IPS-15b (cell line): Measurements from ENCODE around the gene SLC25A43.
"Not testable (repeated sequence)": the region's sequence is repeated elsewhere in the genome, so short reads cannot be mapped to it uniquely, and the experiment has no call there.

Experiments used
- H3K27me3 ChIP-seq: one replicate; pipeline ENCODE4 v1.6.1; 2013; ENCODE audit warnings: low read length; ENCODE audit not compliant: control insufficient read depth, insufficient read depth
- H3K36me3 ChIP-seq: one replicate; pipeline ENCODE4 v1.6.1; 2013; ENCODE audit warnings: low read length; ENCODE audit not compliant: control insufficient read depth, insufficient read depth
- H3K4me1 ChIP-seq: one replicate; pipeline ENCODE4 v1.6.1; 2013; ENCODE audit warnings: mild to moderate bottlenecking, low read length; ENCODE audit not compliant: control insufficient read depth, insufficient read depth
- H3K4me3 ChIP-seq: one replicate; pipeline ENCODE4 v1.5.1; 2013; ENCODE audit warnings: low read depth, low read length
- H3K9ac ChIP-seq: one replicate; pipeline ENCODE4 v1.6.1; 2013; ENCODE audit warnings: low read depth, mild to moderate bottlenecking, low read length
- H3K9me3 ChIP-seq: one replicate; pipeline ENCODE4 v1.6.1; 2013; ENCODE audit warnings: mild to moderate bottlenecking, low read length; ENCODE audit not compliant: control insufficient read depth, insufficient read depth

SLC25A43 gene

DNA sequence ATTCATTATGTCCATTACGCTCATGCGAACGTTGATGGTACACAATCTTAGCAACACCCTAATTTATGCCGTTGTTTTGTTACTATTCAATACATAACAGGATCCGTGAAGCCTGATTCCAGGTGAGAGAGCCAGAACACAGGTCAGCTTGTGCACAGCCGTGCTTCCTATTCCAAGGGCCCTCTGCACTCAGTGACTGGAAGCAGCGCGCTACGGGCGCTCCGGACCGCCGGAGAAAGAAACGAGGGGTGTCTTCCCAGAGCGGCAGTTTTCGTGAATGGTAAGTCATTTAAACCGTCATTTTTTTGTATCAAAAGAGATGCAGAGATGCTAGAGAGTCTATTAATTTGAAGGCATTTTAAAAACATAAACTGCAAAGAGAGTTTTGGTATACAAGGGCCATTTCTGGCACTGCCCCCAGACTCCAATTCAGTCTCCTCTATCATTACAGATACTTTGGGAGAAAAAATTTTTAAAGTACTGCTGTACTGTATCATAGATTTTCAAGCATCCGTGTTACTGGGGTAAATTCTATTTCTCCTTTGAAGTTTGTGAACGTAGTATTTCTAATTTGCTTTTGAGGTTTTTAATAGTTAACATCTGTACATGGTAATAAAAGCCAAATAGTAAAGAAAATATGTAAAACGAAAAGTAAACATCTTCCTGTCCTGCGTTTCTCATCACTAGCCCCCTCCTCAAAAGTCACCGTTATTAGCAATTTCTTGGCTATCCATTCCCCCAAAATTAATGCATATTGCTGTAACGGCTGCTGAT lies 75.7 kb downstream of the SLC25A43 start:
- H3K27me3 ChIP-seq: no peaks in the 10 kb centered on the region
- H3K4me3 ChIP-seq: no peak overlapping the region
- H3K4me1 ChIP-seq: no peaks in the 10 kb centered on the region
- peaks cover 5% of the 10 kb centered on the region for H3K36me3 ChIP-seq
- no peak overlapping the region for H3K9ac ChIP-seq
- no peaks in the 10 kb centered on the region for H3K9me3 ChIP-seq

DNA sequence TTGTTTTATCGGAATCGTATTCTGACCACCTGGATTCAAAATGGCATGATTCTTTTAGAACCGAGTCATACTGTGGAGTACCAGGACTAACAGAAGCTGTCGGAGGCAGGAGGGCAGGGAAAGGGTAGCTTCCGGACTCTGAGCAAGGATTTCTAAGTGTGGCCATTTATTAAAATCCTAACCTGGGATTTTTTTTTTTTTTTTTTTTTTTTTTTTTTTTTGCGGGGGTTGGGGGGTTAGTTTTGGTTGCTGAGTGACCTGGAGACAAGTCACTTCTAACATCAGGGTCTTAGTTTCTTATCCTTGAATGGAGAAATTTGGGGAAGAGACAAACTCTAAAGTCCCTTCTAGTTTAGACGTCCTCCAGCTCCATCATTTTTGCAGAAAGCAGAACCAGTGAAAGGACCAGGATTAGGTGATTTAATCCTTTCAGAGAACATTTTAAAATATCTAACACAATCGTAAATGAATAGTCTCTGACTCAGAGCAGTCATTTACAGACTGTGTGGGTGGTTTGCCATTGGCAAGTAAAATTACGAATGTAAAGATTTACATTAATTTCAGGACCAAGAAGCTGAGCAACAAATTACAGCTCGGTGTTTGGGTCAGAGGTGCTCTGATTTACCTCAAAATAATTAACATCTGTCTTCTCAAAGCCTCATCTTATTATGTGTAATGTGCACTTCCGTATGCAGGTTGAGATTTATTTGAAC lies 76.4 kb downstream of the SLC25A43 start:
- no peak overlapping the region for H3K4me3 ChIP-seq
- no peaks in the 10 kb centered on the region for H3K4me1 ChIP-seq
- H3K9me3 ChIP-seq: no peaks in the 10 kb centered on the region
- H3K9ac ChIP-seq: no peak overlapping the region
- peaks cover under 1% of the 10 kb centered on the region for H3K36me3 ChIP-seq
- no peaks in the 10 kb centered on the region for H3K27me3 ChIP-seq

DNA sequence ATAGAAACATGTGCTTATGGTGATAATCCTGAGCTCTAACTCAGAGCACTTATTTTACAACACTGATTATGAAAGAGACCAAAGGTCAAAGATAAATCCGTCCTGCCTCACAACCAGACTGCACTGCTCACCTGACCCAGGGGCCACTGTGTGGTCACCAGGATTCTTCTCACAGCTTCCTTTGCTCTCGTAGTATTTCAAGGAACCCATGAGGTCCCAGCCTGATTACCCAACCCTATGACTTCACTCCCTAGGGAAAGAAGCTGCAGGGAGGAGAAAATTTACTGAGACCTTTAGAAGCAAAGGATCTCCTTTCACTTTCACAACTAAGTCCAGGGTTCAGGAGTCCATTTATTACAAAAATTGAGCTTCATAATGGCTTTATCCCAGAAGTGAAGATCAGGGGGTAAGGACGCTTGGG lies 78.7 kb downstream of the SLC25A43 start:
- H3K9ac ChIP-seq: no peak overlapping the region
- H3K4me1 ChIP-seq: no peaks in the 10 kb centered on the region
- peaks cover 3% of the 10 kb centered on the region for H3K27me3 ChIP-seq
- H3K4me3 ChIP-seq: no peak overlapping the region
- no peaks in the 10 kb centered on the region for H3K9me3 ChIP-seq
- no peaks in the 10 kb centered on the region for H3K36me3 ChIP-seq

DNA sequence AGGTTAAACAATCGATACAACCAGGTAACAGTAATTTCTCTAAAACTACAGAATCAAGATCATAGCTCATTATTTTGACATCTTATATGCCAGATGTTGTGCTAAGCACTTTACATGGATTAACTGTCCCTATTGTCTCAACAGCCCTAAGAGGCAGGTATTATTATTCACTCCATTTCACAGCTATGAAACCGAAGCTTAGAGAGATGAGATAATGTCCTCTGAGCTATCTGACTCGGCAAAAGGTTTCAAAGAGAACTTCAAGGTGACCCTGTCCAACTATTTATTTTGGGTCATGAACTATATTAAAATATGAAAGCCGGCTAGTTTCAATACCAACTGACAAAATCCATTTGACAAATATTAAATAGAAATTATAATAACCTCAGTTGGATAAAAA lies 79.4 kb downstream of the SLC25A43 start:
- no peak overlapping the region for H3K9ac ChIP-seq
- peaks cover 9% of the 10 kb centered on the region for H3K27me3 ChIP-seq
- H3K36me3 ChIP-seq: no peaks in the 10 kb centered on the region
- H3K4me1 ChIP-seq: no peaks in the 10 kb centered on the region
- H3K9me3 ChIP-seq: no peaks in the 10 kb centered on the region
- no peak overlapping the region for H3K4me3 ChIP-seq

DNA sequence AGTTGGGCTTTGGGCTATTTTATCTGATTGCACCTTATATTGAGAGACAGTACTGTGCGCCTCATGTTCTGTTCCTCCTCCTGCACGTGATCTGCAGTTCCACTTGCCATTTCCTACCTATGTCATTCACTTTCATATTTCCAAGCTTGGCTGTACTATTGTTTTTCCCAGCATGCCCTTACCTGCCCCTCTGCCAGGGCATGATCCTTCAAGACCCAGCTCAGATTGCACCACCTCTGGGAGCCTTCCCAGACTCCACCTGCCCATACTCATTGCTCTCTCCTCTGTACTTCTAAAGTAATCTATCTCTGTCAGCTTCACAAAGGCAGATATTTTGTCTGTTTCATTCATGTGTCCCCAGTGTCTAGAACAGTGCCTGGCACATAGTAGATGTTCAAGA lies 80.7 kb downstream of the SLC25A43 start:
- Histone ChIP-seq H3K4me1 (no peaks in the 10 kb centered on the region), H3K27me3 (peaks cover 9% of the 10 kb centered on the region), H3K36me3 (no peaks in the 10 kb centered on the region), H3K9me3 (no peaks in the 10 kb centered on the region), H3K9ac (no peak overlapping the region), H3K4me3 (no peak overlapping the region)

DNA sequence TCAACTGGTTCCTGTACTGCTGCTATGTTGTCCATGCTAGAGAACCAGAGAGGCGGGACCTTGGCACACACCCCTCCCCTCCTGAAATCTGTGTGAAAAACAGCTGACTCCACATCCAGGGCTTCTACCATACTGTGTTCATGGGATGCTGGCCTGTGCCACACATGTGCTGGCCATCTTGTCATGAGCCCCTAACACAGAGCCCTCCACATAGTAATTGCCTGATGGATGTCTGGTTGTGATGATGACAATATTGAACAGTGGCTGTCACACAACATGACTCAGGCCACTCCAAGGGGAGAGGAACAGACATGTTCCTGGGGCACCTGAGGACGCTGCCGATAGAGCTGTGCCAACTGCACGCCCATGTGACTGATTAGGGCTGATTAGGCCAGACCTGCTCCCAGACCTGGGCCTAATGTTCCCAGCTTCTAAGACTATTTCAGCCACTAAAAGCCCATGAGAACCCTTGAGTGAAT lies 82.2 kb downstream of the SLC25A43 start:
- Histone ChIP-seq H3K9ac (no peak overlapping the region), H3K36me3 (no peaks in the 10 kb centered on the region), H3K4me3 (no peak overlapping the region), H3K27me3 (peaks cover 9% of the 10 kb centered on the region), H3K9me3 (no peaks in the 10 kb centered on the region), H3K4me1 (no peaks in the 10 kb centered on the region)

DNA sequence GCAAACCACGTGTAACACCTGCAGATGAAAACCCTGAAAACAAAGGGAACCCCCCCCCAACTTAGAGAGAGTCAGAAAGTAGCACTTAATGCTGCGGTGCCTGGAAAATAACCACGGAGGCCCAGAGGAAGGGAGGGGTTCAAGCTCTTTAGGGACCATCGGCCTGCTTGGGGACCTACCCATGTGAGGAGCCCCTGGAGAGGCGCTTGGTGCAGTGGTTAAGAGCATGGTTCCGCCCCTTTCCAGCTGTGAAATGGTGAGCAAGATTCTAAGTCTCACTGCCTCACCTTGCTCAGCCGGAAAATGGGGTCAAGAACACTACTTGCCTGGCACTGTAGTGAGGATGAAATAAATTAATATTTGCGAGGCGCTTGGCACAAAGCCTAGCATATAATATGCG lies 82.9 kb downstream of the SLC25A43 start:
- Histone ChIP-seq H3K4me3 (peak overlapping the region; percentile 16), H3K4me1 (no peaks in the 10 kb centered on the region), H3K9me3 (no peaks in the 10 kb centered on the region), H3K36me3 (no peaks in the 10 kb centered on the region), H3K27me3 (peaks cover 9% of the 10 kb centered on the region), H3K9ac (no peak overlapping the region)

DNA sequence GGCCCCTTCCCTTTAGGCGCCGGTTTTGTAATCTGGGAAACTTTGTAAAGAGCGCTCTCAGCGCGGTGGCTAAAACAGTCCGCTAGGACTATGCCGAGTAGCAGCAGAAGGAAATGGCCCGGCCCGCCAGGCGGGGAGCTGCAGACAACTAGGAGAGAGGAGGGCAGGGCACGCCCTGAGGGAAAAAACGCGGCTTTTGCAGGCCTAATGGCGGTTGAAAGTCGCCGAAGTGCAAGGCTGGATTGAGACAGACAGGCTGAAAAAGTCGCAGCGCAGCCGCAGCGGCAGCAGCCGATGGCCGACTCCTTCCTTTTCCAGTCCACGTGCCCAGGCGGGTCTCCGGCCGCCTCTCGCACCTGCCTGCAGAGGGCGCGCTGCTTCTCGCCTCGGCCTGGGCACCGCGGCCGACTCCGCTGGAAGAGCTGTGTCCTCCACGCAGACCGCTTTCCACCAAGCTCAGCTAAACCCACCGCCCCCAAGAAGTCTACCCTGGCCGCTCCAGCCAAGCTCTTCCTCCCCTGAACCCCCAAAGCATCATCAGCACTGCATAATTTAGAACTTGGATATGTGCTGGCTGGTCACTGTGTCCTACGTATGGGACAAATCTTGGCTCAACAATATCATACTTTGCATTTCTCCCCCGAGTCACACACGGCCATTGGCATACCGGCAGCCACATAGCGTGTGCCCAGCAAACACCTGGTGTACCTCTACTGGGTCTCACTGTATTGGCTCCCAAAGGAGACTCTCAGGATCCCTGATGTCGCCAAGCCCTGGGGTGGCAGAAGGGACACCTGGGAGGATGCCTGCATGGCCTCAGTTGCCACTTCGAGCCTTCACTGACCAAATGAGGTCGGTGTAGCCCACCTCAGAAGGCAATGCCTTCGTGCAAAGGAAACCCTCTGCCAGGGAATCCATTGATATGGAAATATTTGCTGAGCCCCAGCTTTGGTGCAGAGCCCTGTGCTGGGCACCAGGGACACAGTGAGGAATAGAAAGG lies 83.6 kb downstream of the SLC25A43 start:
- Histone ChIP-seq H3K4me3 (peak overlapping the region; percentile 16), H3K9me3 (no peaks in the 10 kb centered on the region), H3K9ac (no peak overlapping the region)

DNA sequence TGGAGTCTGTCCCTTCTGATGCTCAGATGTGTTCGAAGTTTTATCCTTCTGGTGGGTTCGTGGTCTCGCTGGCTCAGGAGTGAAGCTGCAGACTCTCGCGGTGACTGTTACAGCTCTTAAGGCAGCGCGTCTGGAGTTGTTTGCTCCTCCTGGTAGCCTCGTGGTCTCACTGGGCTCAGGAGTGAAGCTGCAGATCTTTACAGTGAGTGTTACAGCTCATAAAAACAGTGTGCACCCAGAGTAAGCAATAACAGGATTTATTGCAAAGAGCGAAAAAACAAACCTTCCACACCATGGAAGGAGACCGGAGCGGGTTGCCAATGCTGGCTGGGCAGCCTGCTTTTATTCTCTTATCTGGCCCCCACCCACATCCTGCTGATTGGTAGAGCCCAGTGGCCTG lies 87.6 kb downstream of the SLC25A43 start:
- Histone ChIP-seq H3K9me3 (peaks cover 4% of the 10 kb centered on the region), H3K9ac (no peak overlapping the region), H3K4me3 (no peak overlapping the region), H3K36me3 (no peaks in the 10 kb centered on the region), H3K27me3 (peaks cover 9% of the 10 kb centered on the region), H3K4me1 (no peaks in the 10 kb centered on the region)

More for the DNA sequence above, 83.6 kb downstream of the SLC25A43 start:
- Histone ChIP-seq H3K4me1 (no peaks in the 10 kb centered on the region), H3K36me3 (no peaks in the 10 kb centered on the region), H3K27me3 (peaks cover 9% of the 10 kb centered on the region)

DNA sequence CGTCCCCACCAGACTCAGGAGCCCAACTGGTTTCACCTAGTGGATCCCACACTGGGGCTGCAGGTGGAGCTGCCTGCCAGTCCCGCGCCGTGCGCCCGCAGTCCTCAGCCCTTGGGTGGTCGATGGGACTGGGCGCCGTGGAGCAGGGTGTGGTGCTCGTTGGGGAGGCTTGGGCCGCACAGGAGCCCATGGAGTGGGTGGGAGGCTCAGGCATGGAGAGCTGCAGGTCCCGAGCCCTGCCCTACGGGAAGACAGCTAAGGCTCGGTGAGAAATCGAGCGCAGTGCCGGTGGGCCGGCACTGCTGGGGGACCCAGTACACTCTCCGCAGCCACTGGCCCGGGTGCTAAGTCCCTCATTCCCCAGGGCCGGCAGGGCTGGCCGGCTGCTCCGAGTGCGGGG lies 88.6 kb downstream of the SLC25A43 start:
- not testable (repeated sequence) for H3K27me3 ChIP-seq, H3K36me3 ChIP-seq, H3K4me1 ChIP-seq, H3K9ac ChIP-seq, H3K4me3 ChIP-seq, H3K9me3 ChIP-seq

DNA sequence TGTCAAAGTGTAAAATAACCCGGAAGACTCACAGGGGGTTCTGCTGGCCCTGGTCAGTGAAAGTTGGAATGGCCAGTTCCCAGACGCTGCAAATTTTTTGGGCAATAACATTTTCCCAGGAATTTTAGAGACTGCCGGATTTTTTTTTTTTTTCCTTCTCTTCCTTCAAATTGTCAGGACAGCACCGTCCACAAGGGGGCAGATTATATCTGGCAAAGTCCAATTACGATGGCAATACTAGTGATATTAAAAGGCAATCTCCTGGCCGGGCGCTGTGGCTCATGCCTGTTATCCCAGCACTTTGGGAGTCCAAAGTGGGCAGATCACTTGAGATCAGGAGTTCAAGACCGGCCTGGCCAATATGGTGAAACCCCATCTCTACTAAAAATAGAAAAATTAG lies 89.6 kb downstream of the SLC25A43 start:
- Histone ChIP-seq H3K9me3 (peaks cover 4% of the 10 kb centered on the region), H3K36me3 (no peaks in the 10 kb centered on the region), H3K4me3 (no peak overlapping the region), H3K27me3 (no peaks in the 10 kb centered on the region), H3K9ac (no peak overlapping the region), H3K4me1 (no peaks in the 10 kb centered on the region)
